Measurements from ENCODE around the gene STC2. TPM values are rescaled to one million over a fixed set of nuclear protein-coding genes. Genes with fewer than 3 reads are reported as not detected.

Gene STC2
- total RNA-seq, 1 donor from 2014 or later = 2.0 TPM

GRCh38 chr5:173313351-173313801 lies 14.8 kb downstream of the STC2 start:
- Histone ChIP-seq H3K27ac (no peak overlapping the region), H3K9me3 (no peaks in the 10 kb centered on the region), H3K36me3 (no peaks in the 10 kb centered on the region), H3K27me3 (no peaks in the 10 kb centered on the region), H3K4me1 (peaks cover 4 to 19% of the 10 kb centered on the region in 2 donors), H3K4me3 (no peak overlapping the region)
- intact Hi-C loops (cut with DNase I) = loop anchor here (10.0 kb wide), 1 partner anchor 161 kb away; no protein-coding TSS in a partner anchor
- peak in 1 of 2 donors; percentile 53 for DNase-seq (ENCODE audit: low spot score in 2 of 2)
- TF ChIP-seq CTCF (IDR thresholded peaks at IDR 0.05) = no peak

GRCh38 chr5:173312821-173313220 lies 15.4 kb downstream of the STC2 start:
- peaks cover 0 to 2% of the 10 kb centered on the region in 2 donors for H3K9me3 ChIP-seq
- DNase-seq (ENCODE audit: low spot score in 2 of 2) = no peak
- no peak overlapping the region for H3K27ac ChIP-seq
- intact Hi-C loops (cut with DNase I) = loop anchor here (10.0 kb wide), 1 partner anchor 162 kb away; no protein-coding TSS in a partner anchor
- TF ChIP-seq CTCF (IDR thresholded peaks at IDR 0.05) = no peak
- no peaks in the 10 kb centered on the region for H3K27me3 ChIP-seq
- no peaks in the 10 kb centered on the region for H3K36me3 ChIP-seq
- no peak overlapping the region for H3K4me3 ChIP-seq
- H3K4me1 ChIP-seq = peaks cover 4 to 19% of the 10 kb centered on the region in 2 donors

- H3K9me3 ChIP-seq = peaks cover 0 to 6% of the 10 kb centered on the region in 2 donors
- no peaks in the 10 kb centered on the region for H3K36me3 ChIP-seq
- no peak for TF ChIP-seq CTCF (IDR thresholded peaks at IDR 0.05)
- H3K27ac ChIP-seq = no peak overlapping the region
- H3K4me3 ChIP-seq = no peak overlapping the region
- no peaks in the 10 kb centered on the region for H3K27me3 ChIP-seq
- peak in 1 of 2 donors; percentile 25 for DNase-seq (ENCODE audit: low spot score in 2 of 2)
- intact Hi-C loops (cut with DNase I) = loop anchor here (10.0 kb wide), 1 partner anchor 163 kb away; no protein-coding TSS in a partner anchor
- peaks cover 4 to 19% of the 10 kb centered on the region in 2 donors for H3K4me1 ChIP-seq
Observed at GRCh38 chr5:173311818-173312585, 16.2 kb downstream of the STC2 start.

- no peaks in the 10 kb centered on the region for H3K36me3 ChIP-seq
- intact Hi-C loops (cut with DNase I) = loop anchor here (10.0 kb wide), 1 partner anchor 164 kb away; no protein-coding TSS in a partner anchor
- peaks cover 0 to 6% of the 10 kb centered on the region in 2 donors for H3K9me3 ChIP-seq
- peak overlapping the region; percentile 75 to 82 for H3K27ac ChIP-seq
- H3K4me1 ChIP-seq = peaks cover 4 to 19% of the 10 kb centered on the region in 2 donors
- H3K4me3 ChIP-seq = peak overlapping the region in 1 of 2 donors; percentile 9
- no peaks in the 10 kb centered on the region for H3K27me3 ChIP-seq
- DNase-seq (ENCODE audit: low spot score in 2 of 2) = peak in 1 of 2 donors; percentile 69
- TF ChIP-seq CTCF (IDR thresholded peaks at IDR 0.05) = peak in 1 of 3 experiments; percentile 11
Observed at GRCh38 chr5:173310861-173311785, 17.1 kb downstream of the STC2 start.

- intact Hi-C loops (cut with DNase I) = loop anchor here (10.0 kb wide), 1 partner anchor 165 kb away; no protein-coding TSS in a partner anchor
- Histone ChIP-seq H3K27me3 (no peaks in the 10 kb centered on the region), H3K4me1 (peaks cover 4 to 16% of the 10 kb centered on the region in 2 donors), H3K27ac (peak overlapping the region; percentile 75 to 82), H3K9me3 (peaks cover 0 to 6% of the 10 kb centered on the region in 2 donors), H3K4me3 (peak overlapping the region in 1 of 2 donors; percentile 9), H3K36me3 (no peaks in the 10 kb centered on the region)
- TF ChIP-seq CTCF (IDR thresholded peaks at IDR 0.05) = no peak
- DNase-seq (ENCODE audit: low spot score in 2 of 2) = peak in 1 of 2 donors; percentile 56
Observed at GRCh38 chr5:173310218-173310769, 17.9 kb downstream of the STC2 start.
